GM19328 (cell line): ENCODE data around the gene ARMH4.

ENCODE experiments used
- ATAC-seq: cut with Tn5 transposase; IDR thresholded peaks from one replicate; pipeline ENCODE4 v1.9.1; 2021; ENCODE audit warnings: mild to moderate bottlenecking, moderate library complexity; ENCODE audit not compliant: unreplicated experiment

The ARMH4 gene

DNA sequence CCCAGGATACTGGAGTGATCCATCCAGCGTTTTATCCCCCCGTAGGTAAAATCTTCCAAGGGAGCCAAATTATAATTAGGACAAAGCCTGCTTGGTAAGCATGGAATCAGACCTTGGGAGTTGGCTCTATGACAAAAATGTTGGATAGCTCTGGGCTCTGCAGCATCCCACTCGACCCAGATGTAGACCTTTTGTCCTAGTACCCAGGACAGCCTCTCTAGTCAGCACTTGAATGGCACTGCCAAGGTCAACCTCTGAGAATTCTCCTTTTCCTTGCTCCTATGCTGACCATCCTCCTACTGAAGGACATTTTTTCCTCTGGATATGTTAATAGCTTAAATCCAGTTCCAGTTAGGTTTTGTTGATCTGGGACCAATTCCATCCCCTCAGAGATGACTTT lies 181.4 kb downstream of the ARMH4 start:
- ATAC-seq = no peak

- no peak for ATAC-seq
Observed at GRCh38 chr14:57970175-57970574, 181.8 kb downstream of the ARMH4 start.

DNA sequence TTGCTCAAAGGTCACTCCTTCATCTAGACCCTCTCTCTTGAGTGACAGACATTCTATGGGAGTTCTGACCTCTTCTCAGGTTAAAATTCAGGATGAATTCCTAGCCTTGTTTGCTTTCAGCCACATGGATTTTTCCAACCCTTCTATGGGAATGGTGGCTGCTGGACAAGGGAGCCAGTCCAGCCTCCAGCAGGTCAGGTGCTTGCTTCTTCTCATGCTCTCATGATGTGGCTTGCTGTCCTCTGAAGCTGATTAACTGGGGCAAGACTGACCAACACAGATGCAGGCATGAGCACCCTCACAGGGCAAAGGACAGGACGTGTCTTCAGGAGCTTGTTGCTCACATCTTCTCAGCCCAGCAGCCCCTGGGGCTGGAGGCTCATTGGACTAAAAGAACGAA lies 188.9 kb downstream of the ARMH4 start:
- no peak for ATAC-seq

DNA sequence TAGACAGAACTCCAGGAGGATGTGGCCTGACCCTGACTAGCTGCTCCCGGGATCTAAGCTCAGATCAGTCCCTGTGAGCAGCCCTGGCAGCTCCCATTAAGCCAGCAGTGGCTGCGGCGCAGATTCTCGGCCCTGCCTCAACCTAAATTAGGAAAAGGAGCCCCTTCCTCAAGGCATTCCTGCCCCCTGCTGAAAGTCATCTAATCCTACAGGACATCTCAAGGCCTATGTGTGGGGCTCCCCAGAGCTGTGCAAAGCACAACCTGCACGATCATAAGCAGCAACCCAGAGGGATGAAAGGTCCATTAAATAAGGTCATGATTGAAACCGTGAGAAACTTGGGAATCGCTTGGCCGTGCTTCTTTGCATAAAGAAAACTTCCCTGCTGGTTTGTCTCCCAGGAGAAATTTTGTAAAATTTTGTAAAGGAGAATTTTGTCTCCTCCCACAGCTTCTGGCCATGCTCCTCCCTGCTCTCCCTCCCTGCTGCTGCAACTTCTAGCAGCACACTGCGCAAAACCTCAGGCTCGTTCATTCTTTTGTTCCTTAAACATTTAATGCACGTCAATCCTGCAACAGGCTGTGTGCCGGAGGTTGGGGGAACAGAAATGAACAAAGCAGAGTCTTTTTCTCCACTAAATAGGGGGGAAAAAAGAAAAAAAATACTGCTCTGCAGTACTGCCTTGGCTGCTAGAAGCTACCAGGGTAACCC lies 189.5 kb downstream of the ARMH4 start:
- ATAC-seq = no peak

DNA sequence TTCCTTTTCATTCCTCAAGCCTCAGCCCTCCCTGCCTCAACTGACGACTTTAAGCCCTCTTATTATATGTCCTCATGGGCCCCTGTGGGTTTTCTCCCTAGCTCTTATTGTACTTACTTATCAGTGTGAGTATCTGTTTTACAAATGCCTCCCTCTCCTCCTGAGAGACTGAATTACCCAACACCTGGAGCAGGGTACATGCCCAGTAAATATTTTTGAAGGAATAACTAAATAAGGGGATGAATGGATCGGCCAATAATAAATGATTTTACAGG lies 190.3 kb downstream of the ARMH4 start:
- no peak for ATAC-seq

GRCh38 chr14:57960946-57961785 lies 190.8 kb downstream of the ARMH4 start:
- ATAC-seq = no peak

- ATAC-seq = no peak
Observed at GRCh38 chr14:57957441-57957840, 194.6 kb downstream of the ARMH4 start.
